SU-DHL-6 (cell line): ENCODE measurements around the gene RPLP1.

Source experiments
- EZH2phosphoT487 ChIP-seq: fragments of 200-600 bp; sonication (generic), shearing (Covaris generic); conservative IDR thresholded peaks from 2 replicates; pipeline ENCODE4 v1.6.1; 2018; ENCODE audit warnings: mild to moderate bottlenecking, antibody characterized with exemption, low read length, moderate library complexity, mixed read lengths
- TF ChIP-seq, protein P1 (sequence below): fragments of 200-600 bp; sonication (generic); IDR thresholded peaks from one replicate; pipeline ENCODE4 v1.5.1; 2017; ENCODE audit warnings: antibody characterized with exemption, mild to moderate bottlenecking, low read length, moderate library complexity; ENCODE audit not compliant: insufficient read depth, poor library complexity, severe bottlenecking

DNA sequence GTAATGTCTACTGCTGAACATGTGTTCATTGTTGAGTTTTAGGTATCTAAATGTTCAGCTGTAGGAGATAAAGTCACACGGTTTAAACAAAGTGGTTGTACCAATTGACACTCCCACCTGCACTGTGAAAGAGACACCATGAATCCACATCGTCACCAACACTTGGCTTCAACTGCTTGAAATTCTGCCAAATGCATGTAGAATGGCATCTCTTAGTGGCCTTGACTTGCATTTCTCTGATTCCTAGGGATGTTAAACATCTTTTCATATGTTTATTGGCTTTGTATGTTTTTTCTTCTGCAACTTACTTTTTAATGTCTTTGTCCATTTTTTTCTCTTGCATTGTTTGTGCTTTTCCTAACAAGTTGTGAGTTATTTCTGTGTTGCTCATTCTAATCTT is 43.4 kb downstream of the RPLP1 start:
- TF ChIP-seq, protein P1, sequence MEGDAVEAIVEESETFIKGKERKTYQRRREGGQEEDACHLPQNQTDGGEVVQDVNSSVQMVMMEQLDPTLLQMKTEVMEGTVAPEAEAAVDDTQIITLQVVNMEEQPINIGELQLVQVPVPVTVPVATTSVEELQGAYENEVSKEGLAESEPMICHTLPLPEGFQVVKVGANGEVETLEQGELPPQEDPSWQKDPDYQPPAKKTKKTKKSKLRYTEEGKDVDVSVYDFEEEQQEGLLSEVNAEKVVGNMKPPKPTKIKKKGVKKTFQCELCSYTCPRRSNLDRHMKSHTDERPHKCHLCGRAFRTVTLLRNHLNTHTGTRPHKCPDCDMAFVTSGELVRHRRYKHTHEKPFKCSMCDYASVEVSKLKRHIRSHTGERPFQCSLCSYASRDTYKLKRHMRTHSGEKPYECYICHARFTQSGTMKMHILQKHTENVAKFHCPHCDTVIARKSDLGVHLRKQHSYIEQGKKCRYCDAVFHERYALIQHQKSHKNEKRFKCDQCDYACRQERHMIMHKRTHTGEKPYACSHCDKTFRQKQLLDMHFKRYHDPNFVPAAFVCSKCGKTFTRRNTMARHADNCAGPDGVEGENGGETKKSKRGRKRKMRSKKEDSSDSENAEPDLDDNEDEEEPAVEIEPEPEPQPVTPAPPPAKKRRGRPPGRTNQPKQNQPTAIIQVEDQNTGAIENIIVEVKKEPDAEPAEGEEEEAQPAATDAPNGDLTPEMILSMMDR, result no peak
- TF ChIP-seq EZH2phosphoT487, result no peak
